Esophagus squamous epithelium (tissue), 5 donors: Measurements from ENCODE around the gene PNP. TPM values are rescaled to one million over a fixed set of nuclear protein-coding genes. Genes with fewer than 3 reads are reported as not detected.
A peak's percentile ranks its signal among the peaks of the same experiment; 100 is the strongest.

ENCODE experiments used
- DNase-seq: peaks from one replicate; lab custom pipeline; 2025; lab: John Stamatoyannopoulos, UW
- H3K27ac ChIP-seq, 4 donors: fragments of 200-600 bp; sonication (generic); one replicate each; pipeline ENCODE4 v1.5.1; 2016 to 2019; ENCODE audit warnings: mild to moderate bottlenecking in 1 of 4
- H3K27me3 ChIP-seq, 4 donors: fragments of 200-600 bp; sonication (generic); 1 replicate in 3 of 4; 2 replicates in 1 of 4; pipeline versions ENCODE4 v1.5.1 to v1.6.0; 2017 to 2021; ENCODE audit warnings: antibody characterized with exemption in 1 of 4
- H3K36me3 ChIP-seq, 3 donors: fragments of 200-600 bp; sonication (generic); one replicate each; pipeline ENCODE4 v1.5.1; 2016 to 2019
- H3K4me1 ChIP-seq, 3 donors: fragments of 200-600 bp; sonication (generic); one replicate each; pipeline ENCODE4 v1.5.1; 2017 to 2019
- H3K4me3 ChIP-seq, 4 donors: fragments of 200-600 bp; sonication (generic); 1 replicate in 3 of 4; 2 replicates in 1 of 4; pipeline ENCODE4 v1.5.1; 2016 to 2019; ENCODE audit warnings: mild to moderate bottlenecking in 2 of 4, moderate library complexity in 1 of 4
- H3K9me3 ChIP-seq, 3 donors: fragments of 200-600 bp; sonication (generic); one replicate each; pipeline ENCODE4 v1.5.1; 2016 to 2019
- CTCF ChIP-seq, 6 experiments: fragments of 450-650 bp in 4 of 6; fragments of 200-600 bp in 2 of 6; sonication (generic) in 2 of 6; IDR thresholded peaks; one replicate each; pipeline ENCODE4 v1.5.1; 2016 to 2019; ENCODE audit warnings: antibody characterized with exemption in 6 of 6, mild to moderate bottlenecking in 4 of 6, moderate library complexity in 4 of 6
- POLR2A ChIP-seq, 4 donors: fragments of 450-650 bp; IDR thresholded peaks; one replicate each; pipeline ENCODE4 v1.6.1; 2017; ENCODE audit warnings: antibody characterized with exemption in 4 of 4, mild to moderate bottlenecking in 4 of 4, moderate library complexity in 3 of 4
- WGBS, 2 donors: methylation state at CpG; one replicate each; pipeline ENCODE4 v1.1.5; 2018; 5-methylcytosine and 5-hydroxymethylcytosine counted together
- intact Hi-C: fragments of 100-400 bp; cut with DNase I; formaldehyde crosslinking; loops from one replicate; pipeline ENCODE4 v1.15.0; 2022
- total RNA-seq, 4 donors: library from RNA; depleted of rRNA; stranded (reverse); fragments of >200 nt; gene quantifications; one replicate each; pipeline ENCODE4 v1.1.0, GENCODE V29; 2016
- donor health status: DM: yes; HTN: yes; CAD: no.

Gene PNP
- total RNA-seq, 4 donors from 2014 or later, result 84.4 to 155 (median 104) TPM

GRCh38 chr14:20427231-20428009 lies 41.8 kb upstream of the PNP start:
- Histone ChIP-seq H3K27me3 (no peaks in the 10 kb centered on the region), H3K36me3 (no peaks in the 10 kb centered on the region), H3K9me3 (no peaks in the 10 kb centered on the region), H3K4me1 (peaks cover 0 to 21% (median 0%) of the 10 kb centered on the region in 3 donors), H3K27ac (peak overlapping the region in 2 of 4 donors; percentile 29 to 56), H3K4me3 (no peak overlapping the region)
- intact Hi-C loops, result no loop called here
- no peak for DNase-seq
- 38 to 61% methylated on average over 5 of the region's 5 CpGs for WGBS, 2 donors
- TF ChIP-seq CTCF (IDR thresholded peaks at IDR 0.05), result no peak
- TF ChIP-seq POLR2A (IDR thresholded peaks at IDR 0.05), result no peak

- peak overlapping the region in 1 of 4 donors; percentile 17 for H3K27ac ChIP-seq
- H3K4me3 ChIP-seq, result no peak overlapping the region
- no peak for TF ChIP-seq POLR2A (IDR thresholded peaks at IDR 0.05)
- H3K9me3 ChIP-seq, result no peaks in the 10 kb centered on the region
- intact Hi-C loops, result no loop called here
- H3K27me3 ChIP-seq, result no peaks in the 10 kb centered on the region
- H3K36me3 ChIP-seq, result no peaks in the 10 kb centered on the region
- WGBS, 2 donors, result 67 to 68% methylated on average over 5 of the region's 5 CpGs
- DNase-seq, result no peak
- H3K4me1 ChIP-seq, result peaks cover 0 to 21% (median 0%) of the 10 kb centered on the region in 3 donors
Observed at GRCh38 chr14:20428010-20428365, 41.2 kb upstream of the PNP start.

GRCh38 chr14:20428802-20429201 lies 40.4 kb upstream of the PNP start:
- 20% methylated on average over 1 of the region's 5 CpGs; no CpG with 5 or more reads in 1 of the 2 donors for WGBS, 2 donors
- intact Hi-C loops, result no loop called here

GRCh38 chr14:20429801-20430669 lies 39.2 kb upstream of the PNP start:
- TF ChIP-seq CTCF (IDR thresholded peaks at IDR 0.05) (no peak), POLR2A (IDR thresholded peaks at IDR 0.05) (no peak)
- Histone ChIP-seq H3K27me3 (peaks cover 0 to 7% (median 0%) of the 10 kb centered on the region in 4 donors), H3K27ac (peak overlapping the region in 1 of 4 donors; percentile 28), H3K36me3 (no peaks in the 10 kb centered on the region), H3K4me3 (no peak overlapping the region), H3K9me3 (no peaks in the 10 kb centered on the region), H3K4me1 (peaks cover 0 to 32% (median 0%) of the 10 kb centered on the region in 3 donors)
- intact Hi-C loops, result no loop called here
- 60 to 81% methylated on average over 7 to 17 of the region's 30 CpGs for WGBS, 2 donors
- DNase-seq, result no peak

More at GRCh38 chr14:20428802-20429201, 40.4 kb upstream of the PNP start:
- Histone ChIP-seq H3K9me3 (no peaks in the 10 kb centered on the region), H3K36me3 (no peaks in the 10 kb centered on the region), H3K4me1 (peaks cover 0 to 21% (median 0%) of the 10 kb centered on the region in 3 donors), H3K4me3 (no peak overlapping the region), H3K27me3 (no peaks in the 10 kb centered on the region), H3K27ac (no peak overlapping the region)
- no peak for DNase-seq
- TF ChIP-seq CTCF (IDR thresholded peaks at IDR 0.05), result no peak
- no peak for TF ChIP-seq POLR2A (IDR thresholded peaks at IDR 0.05)

- Histone ChIP-seq H3K4me1 (peaks cover 0 to 27% (median 0%) of the 10 kb centered on the region in 3 donors), H3K36me3 (no peaks in the 10 kb centered on the region), H3K27ac (peak overlapping the region in 3 of 4 donors; percentile 62 to 69 (median 69)), H3K4me3 (peak overlapping the region in 3 of 4 donors; percentile 34 to 54 (median 39)), H3K9me3 (no peaks in the 10 kb centered on the region), H3K27me3 (peaks cover 0 to 27% (median 0%) of the 10 kb centered on the region in 4 donors)
- TF ChIP-seq CTCF (IDR thresholded peaks at IDR 0.05), result no peak
- intact Hi-C loops, result no loop called here
- DNase-seq, result no peak
- 32 to 63% methylated on average over 8 to 12 of the region's 44 CpGs for WGBS, 2 donors
Observed at GRCh38 chr14:20434701-20435581, 34.3 kb upstream of the PNP start.
